H1 (cell line): ENCODE results near the gene SBNO2. TPM values are rescaled to one million over a fixed set of nuclear protein-coding genes. Genes with fewer than 3 reads are reported as not detected.
A peak's percentile ranks its signal among the peaks of the same experiment; 100 is the strongest.

Experiments used
- CTCF ChIA-PET: fragments of 300-600 bp; sonication (Branson Sonifier 250); formaldehyde crosslinking; loops from one replicate; lab custom pipeline; 2021; ENCODE audit not compliant: partially characterized antibody; lab: Charles Lee
- POLR2A ChIA-PET: fragments of 300-600 bp; sonication (Branson Sonifier 250); formaldehyde crosslinking; loops from one replicate; lab custom pipeline; 2021; ENCODE audit warnings: inconsistent platforms; ENCODE audit not compliant: partially characterized antibody; lab: Charles Lee
- DNase-seq, 2 experiments: peaks; one replicate each; pipeline versions ENCODE4 v3.0.0 to v3.0.0-alpha.2; 2010 to 2022; ENCODE audit warnings: low spot score in 2 of 2, low read depth in 1 of 2, mixed read lengths in 1 of 2
- FAIRE-seq: peaks from 2 replicates; lab custom pipeline; 2011; peaks lifted over from hg19 to GRCh38; lab: Jason Lieb, UNC
- H2AFZ ChIP-seq: 2 replicates; pipeline ENCODE4 v1.8.1; 2012; ENCODE audit warnings: low read length, inconsistent platforms
- H2AK5ac ChIP-seq: 2 replicates; pipeline ENCODE4 v1.6.1; 2013; ENCODE audit warnings: low read depth, low read length
- H2BK120ac ChIP-seq: replicated peaks from 2 replicates; pipeline ENCODE3; 2013; ENCODE audit warnings: low read depth, low read length, inconsistent platforms
- H2BK12ac ChIP-seq: 2 replicates; pipeline ENCODE4 v1.6.1; 2013; ENCODE audit warnings: low read depth, low read length
- H2BK15ac ChIP-seq: 2 replicates; pipeline ENCODE4 v1.6.1; 2013; ENCODE audit warnings: low read length
- H2BK20ac ChIP-seq: 2 replicates; pipeline ENCODE4 v1.6.1; 2013; ENCODE audit warnings: low read length
- H2BK5ac ChIP-seq: 2 replicates; pipeline ENCODE4 v1.6.1; 2013; ENCODE audit warnings: low read depth, low read length
- H3K14ac ChIP-seq: 2 replicates; pipeline ENCODE4 v1.6.1; 2013; ENCODE audit warnings: inconsistent platforms; ENCODE audit not compliant: insufficient read length
- H3K18ac ChIP-seq: 2 replicates; pipeline ENCODE4 v1.6.1; 2013; ENCODE audit warnings: low read length; ENCODE audit errors: extremely low read depth
- H3K23ac ChIP-seq: 2 replicates; pipeline ENCODE4 v1.6.1; 2013; ENCODE audit warnings: inconsistent platforms; ENCODE audit not compliant: insufficient read length
- H3K23me2 ChIP-seq: 2 replicates; pipeline ENCODE4 v1.6.1; 2013; ENCODE audit warnings: low read depth, low read length
- H3K27ac ChIP-seq: 2 replicates; pipeline ENCODE4 v1.6.1; 2011; ENCODE audit warnings: low read depth, low read length, inconsistent platforms
- H3K27me3 ChIP-seq, 4 experiments: replicated peaks in 1 of 4; 1 replicate in 1 of 4; 2 replicates in 3 of 4; pipeline versions ENCODE4 v1.6.1 to v1.8.1; 2011 to 2013; ENCODE audit warnings: low read length in 3 of 4, mild to moderate bottlenecking in 3 of 4, inconsistent platforms in 2 of 4, mixed read lengths in 2 of 4, moderate library complexity in 1 of 4; ENCODE audit not compliant: control insufficient read depth in 3 of 4, insufficient read depth in 3 of 4; ENCODE audit errors: extremely low read depth in 1 of 4
- H3K36me3 ChIP-seq, 4 experiments: 2 replicates each; pipeline versions ENCODE4 v1.6.1 to v1.8.1; 2011 to 2013; ENCODE audit warnings: mild to moderate bottlenecking in 4 of 4, low read length in 3 of 4, moderate library complexity in 2 of 4, control low read depth in 1 of 4, inconsistent platforms in 1 of 4; ENCODE audit not compliant: insufficient read depth in 4 of 4, control insufficient read depth in 2 of 4
- H3K4ac ChIP-seq: replicated peaks from 2 replicates; pipeline ENCODE3; 2013; ENCODE audit warnings: low read length, low read depth, mixed read lengths, inconsistent platforms; ENCODE audit not compliant: insufficient read length
- H3K4me1 ChIP-seq, 4 experiments: replicated peaks in 1 of 4; 1 replicate in 1 of 4; 2 replicates in 3 of 4; pipeline versions ENCODE4 v1.6.1 to v1.8.1; 2011 to 2013; ENCODE audit warnings: low read length in 3 of 4, inconsistent platforms in 2 of 4, mixed read lengths in 1 of 4; ENCODE audit not compliant: insufficient read depth in 4 of 4, control insufficient read depth in 3 of 4
- H3K4me2 ChIP-seq, 2 experiments: 2 replicates each; pipeline versions ENCODE4 v1.6.1 to v1.8.1; 2011 to 2013; ENCODE audit warnings: low read depth in 2 of 2, low read length in 2 of 2, control low read depth in 1 of 2, inconsistent platforms in 1 of 2, mild to moderate bottlenecking in 1 of 2; ENCODE audit not compliant: insufficient read depth in 1 of 2
- H3K4me3 ChIP-seq, 4 experiments: fragments of 200-600, 300-600 bp in 1 of 4; sonication (generic), shearing (Covaris generic), sonication (Bioruptor Twin) in 1 of 4; 2 replicates each; pipeline versions ENCODE4 v1.5.1 to v1.8.1; 2011 to 2016; ENCODE audit warnings: low read length in 4 of 4, low read depth in 3 of 4, control low read depth in 2 of 4, inconsistent platforms in 2 of 4, mild to moderate bottlenecking in 2 of 4, mixed read lengths in 1 of 4, moderate library complexity in 1 of 4; ENCODE audit not compliant: insufficient read depth in 2 of 4; ENCODE audit errors: extremely low read depth in 1 of 4
- H3K56ac ChIP-seq: replicated peaks from 2 replicates; pipeline ENCODE3; 2013; ENCODE audit warnings: low read depth, mild to moderate bottlenecking, mixed read lengths, low read length, inconsistent platforms; ENCODE audit not compliant: insufficient read length
- H3K79me1 ChIP-seq: 2 replicates; pipeline ENCODE4 v1.6.1; 2013; ENCODE audit warnings: low read depth, low read length, control low read depth
- H3K79me2 ChIP-seq, 2 experiments: 2 replicates each; pipeline versions ENCODE4 v1.6.1 to v1.8.1; 2012 to 2013; ENCODE audit warnings: low read length in 2 of 2, mild to moderate bottlenecking in 2 of 2, inconsistent platforms in 1 of 2; ENCODE audit not compliant: insufficient read depth in 2 of 2, control insufficient read depth in 1 of 2
- H3K9ac ChIP-seq, 4 experiments: replicated peaks in 1 of 4; 1 replicate in 1 of 4; 2 replicates in 3 of 4; pipeline versions ENCODE4 v1.6.1 to v1.8.1; 2011 to 2013; ENCODE audit warnings: low read depth in 3 of 4, low read length in 3 of 4, control low read depth in 2 of 4, mild to moderate bottlenecking in 2 of 4, moderate library complexity in 2 of 4, inconsistent platforms in 1 of 4; ENCODE audit errors: extremely low read depth in 1 of 4
- H3K9me3 ChIP-seq, 2 experiments: 2 replicates each; pipeline versions ENCODE4 v1.6.1 to v1.8.1; 2012 to 2013; ENCODE audit warnings: mild to moderate bottlenecking in 2 of 2, moderate library complexity in 2 of 2, control low read depth in 1 of 2, inconsistent platforms in 1 of 2, low read depth in 1 of 2, low read length in 1 of 2, mixed read lengths in 1 of 2; ENCODE audit not compliant: insufficient read depth in 2 of 2
- H4K20me1 ChIP-seq, 2 experiments: replicated peaks in 1 of 2; 2 replicates each; pipeline versions ENCODE3 to v1.8.1; 2011 to 2013; ENCODE audit warnings: inconsistent platforms in 2 of 2, low read length in 2 of 2, mild to moderate bottlenecking in 1 of 2; ENCODE audit not compliant: insufficient read depth in 2 of 2, control insufficient read depth in 1 of 2
- H4K5ac ChIP-seq: 2 replicates; pipeline ENCODE4 v1.6.1; 2013; ENCODE audit warnings: low read length, low read depth, mixed read lengths, inconsistent platforms; ENCODE audit not compliant: insufficient read length
- H4K8ac ChIP-seq: 2 replicates; pipeline ENCODE4 v1.8.0; 2013; ENCODE audit warnings: mild to moderate bottlenecking, moderate library complexity, low read length, inconsistent platforms; ENCODE audit not compliant: insufficient read depth; ENCODE audit errors: extremely low read depth
- H4K91ac ChIP-seq: replicated peaks from 2 replicates; pipeline ENCODE3; 2013; ENCODE audit warnings: low read length, mixed read lengths, inconsistent platforms; ENCODE audit not compliant: insufficient read length
- CTCF ChIP-seq, 3 experiments: IDR thresholded peaks; 1 replicate in 2 of 3; 2 replicates in 1 of 3; pipeline versions ENCODE4 v1.5.1 to v1.6.1; 2011; ENCODE audit warnings: low read length in 3 of 3, mild to moderate bottlenecking in 3 of 3, inconsistent platforms in 2 of 3, low read depth in 1 of 3, moderate library complexity in 1 of 3; ENCODE audit not compliant: insufficient read depth in 1 of 3; ENCODE audit errors: control extremely low read depth in 1 of 3
- EP300 ChIP-seq, 2 experiments: IDR thresholded peaks; 1 replicate in 1 of 2; 2 replicates in 1 of 2; pipeline ENCODE4 v1.6.1; 2011 to 2012; ENCODE audit warnings: low read depth in 2 of 2, low read length in 2 of 2, mild to moderate bottlenecking in 2 of 2, borderline replicate concordance in 1 of 2, inconsistent platforms in 1 of 2, moderate library complexity in 1 of 2
- WGBS, 2 experiments: shearing (Covaris generic) in 1 of 2; methylation state at CpG; one replicate each; pipeline versions ENCODE4 v1.1.6 to v1.1.7; 2013 to 2015; ENCODE audit warnings: low lambda C conversion rate in 2 of 2, mixed read lengths in 2 of 2, inconsistent platforms in 1 of 2, low coverage in 1 of 2, missing lambda C conversion rate in 1 of 2; ENCODE audit not compliant: insufficient replicate concordance in 2 of 2, insufficient coverage in 1 of 2, insufficient read length in 1 of 2; ENCODE audit errors: extremely low coverage in 1 of 2, missing lambda C conversion rate in 1 of 2; 5-methylcytosine and 5-hydroxymethylcytosine counted together
- polyA plus RNA-seq, 7 experiments: library from polyadenylated mRNA; depleted of rRNA in 3 of 7; stranded (reverse) in 5 of 7; unstranded in 2 of 7; fragments of >200 nt in 5 of 7; fragments of 200-250 nt in 2 of 7; gene quantifications; 1 replicate in 5 of 7; 2 replicates in 1 of 7; 4 replicates in 1 of 7; pipeline versions ENCODE4 v1.2.1 to v1.2.3, GENCODE V29; 2011 to 2013; ENCODE audit warnings: missing spikeins in 2 of 7, mixed read lengths in 2 of 7
- total RNA-seq: library from RNA; stranded (reverse); fragmentation: NEBNext Ultra II Directional; extraction: Animal tissue kit (Norgen Biotek cat#: 25700); gene quantifications from 2 replicates; pipeline ENCODE4 v1.2.1, GENCODE V29; 2021

The SBNO2 gene
- total and polyA plus RNA-seq, 2 of the 8 experiments (the other 6 are each of a cell fraction or from before 2014, with no cell fraction given), result 12.2 to 31.4 TPM

GRCh38 chr19:1149259-1150045 lies 24.6 kb downstream of the SBNO2 start:
- Histone ChIP-seq H3K9ac (no peak overlapping the region), H3K4ac (no peak overlapping the region), H3K4me2 (no peak overlapping the region), H3K27me3 (no peaks in the 10 kb centered on the region), H3K79me1 (peaks cover 5% of the 10 kb centered on the region; the same call in 1 of the 2 replicates), H3K14ac (no peak overlapping the region), H2BK12ac (no peak overlapping the region), H3K27ac (no peak overlapping the region), H4K20me1 (no peaks in the 10 kb centered on the region), H3K23me2 (no peaks in the 10 kb centered on the region), H4K5ac (no peak overlapping the region), H3K79me2 (no peaks in the 10 kb centered on the region), H3K4me3 (no peak overlapping the region), H3K56ac (no peak overlapping the region), H2BK120ac (no peak overlapping the region), H3K36me3 (peaks cover 0 to 16% (median 0%) of the 10 kb centered on the region in 4 experiments; a peak in 1 of 8 replicates), H3K18ac (no peak overlapping the region), H2AFZ (no peak overlapping the region), H4K8ac (peak overlapping the region; percentile 41; the same call in 1 of the 2 replicates), H2BK5ac (0 out of 2 replicates have a peak overlapping the region, but pooled peaks have one; percentile 44), H2AK5ac (no peak overlapping the region), H3K4me1 (peaks cover 0 to 15% (median 7%) of the 10 kb centered on the region in 4 experiments; a peak in 5 of 7 replicates), H4K91ac (no peak overlapping the region), H3K23ac (no peak overlapping the region), H2BK20ac (no peak overlapping the region), H3K9me3 (no peaks in the 10 kb centered on the region), H2BK15ac (no peak overlapping the region)
- FAIRE-seq (no peak), DNase-seq (no peak)
- ChIA-PET POLR2A (no interaction called here), CTCF (interaction anchor here (0.8 kb wide), 1 partner anchor 14 kb away, joined by 3 read pairs; no protein-coding TSS in a partner anchor)
- 91% methylated on average over 37 of the region's 39 CpGs; no CpG with 5 or more reads in 1 of the 2 experiments for WGBS, 2 experiments
- TF ChIP-seq CTCF (IDR thresholded peaks at IDR 0.05; ENCODE audit: control extremely low read depth in 1 of 3, insufficient read depth in 1 of 3, low read depth in 1 of 3, low read length in 3 of 3), result peak in 1 of 3 experiments; percentile 12; a peak in 1 of 4 replicates
- TF ChIP-seq EP300 (IDR thresholded peaks at IDR 0.05; ENCODE audit: borderline replicate concordance in 1 of 2, low read depth in 2 of 2, low read length in 2 of 2), result no peak
